Measurements from ENCODE around the gene TPM4. TPM values are rescaled to one million over a fixed set of nuclear protein-coding genes. Genes with fewer than 3 reads are reported as not detected.
A peak's percentile ranks its signal among the peaks of the same experiment; 100 is the strongest.

The TPM4 gene
- total and polyA plus RNA-seq, 2 of the 13 experiments (the other 11 are each of a cell fraction or from before 2014, with no cell fraction given), result 180 to 188 TPM

GRCh38 chr19:16106121-16106520, 29.8 kb downstream of the TPM4 start:
- peak; percentile 15; the same call in 1 of the 3 replicates for ATAC-seq
- TF ChIP-seq KLF12 (CRISPR knock-in tag; IDR thresholded peaks at IDR 0.05; ENCODE audit: borderline replicate concordance) (no peak), CTCF (CRISPR knock-in tag; IDR thresholded peaks at IDR 0.05) (no peak), ZNF335 (CRISPR knock-in tag; IDR thresholded peaks at IDR 0.05) (no peak), POLR2A (IDR thresholded peaks at IDR 0.05; ENCODE audit: insufficient read depth in 1 of 2, low read depth in 2 of 2, low read length in 2 of 2) (no peak), RERE (CRISPR knock-in tag; IDR thresholded peaks at IDR 0.05; ENCODE audit: low read depth) (no peak), RAD51 (IDR thresholded peaks at IDR 0.05; ENCODE audit: borderline replicate concordance) (no peak), AGO2 (optimal IDR thresholded peaks at IDR 0.05; ENCODE audit: low read depth, low read length) (no peak), ZSCAN21 (CRISPR knock-in tag; IDR thresholded peaks at IDR 0.05; ENCODE audit: borderline replicate concordance) (no peak), ZBTB39 (CRISPR knock-in tag; IDR thresholded peaks at IDR 0.05) (no peak), ZNF432 (CRISPR knock-in tag; IDR thresholded peaks at IDR 0.05; ENCODE audit: borderline replicate concordance) (no peak), DR1 (CRISPR knock-in tag; IDR thresholded peaks at IDR 0.05) (no peak), ETS1 (CRISPR knock-in tag; IDR thresholded peaks at IDR 0.05) (no peak), ZNF766 (CRISPR knock-in tag; IDR thresholded peaks at IDR 0.05; ENCODE audit: borderline replicate concordance) (no peak), GTF3A (CRISPR knock-in tag; conservative IDR thresholded peaks at IDR 0.05) (no peak)

More at GRCh38 chr19:16106121-16106520, 29.8 kb downstream of the TPM4 start:
- H3K4me1 ChIP-seq (ENCODE audit: insufficient read depth, low read length), result peaks cover 13% of the 10 kb centered on the region; the same call in 1 of the 2 replicates
- H3K9me3 ChIP-seq (ENCODE audit: low read length), result no peaks in the 10 kb centered on the region
- ChIA-PET POLR2A (interaction anchor here (1.3 kb wide), 1 partner anchor 30 kb away, joined by 6 read pairs; the partner anchor contains the start of gene TPM4), CTCF (ENCODE audit: low intra/inter-chr PET ratio, low total read pairs) (no interaction called here)
- H3K27ac ChIP-seq (ENCODE audit: extremely low read length, insufficient read depth, low read length), result no peak overlapping the region
- H3K4me3 ChIP-seq (replicated peaks in 1 of 3; ENCODE audit: insufficient read depth in 1 of 3, low read depth in 2 of 3, low read length in 3 of 3), result no peak overlapping the region
- H3K36me3 ChIP-seq (replicated peaks in 1 of 2; ENCODE audit: control insufficient read depth in 1 of 2, insufficient read depth in 2 of 2, low read length in 2 of 2), result peaks cover 1 to 12% of the 10 kb centered on the region in 2 experiments; a peak in 4 of 5 replicates
- WGBS (ENCODE audit: low lambda C conversion rate), result 2% methylated on average over 3 of the region's 3 CpGs
- DNase-seq (ENCODE audit: low spot score), result no peak
- BruUV-seq (replicated peaks), result no TSS peak
- H3K27me3 ChIP-seq (ENCODE audit: control insufficient read depth in 1 of 2, insufficient read depth in 2 of 2, low read length in 2 of 2), result no peaks in the 10 kb centered on the region
- intact Hi-C loops (cut with micrococcal nuclease; ENCODE audit: unreplicated experiment), result no loop called here
- H3K9ac ChIP-seq (ENCODE audit: insufficient read depth, low read depth, low read length), result no peak overlapping the region
- no peaks in the 10 kb centered on the region for H4K20me1 ChIP-seq (ENCODE audit: insufficient read depth, low read length)
- H3K4me2 ChIP-seq (ENCODE audit: low read depth, low read length), result no peak overlapping the region
- in situ Hi-C loops (cut with HindIII; ENCODE audit: extremely low pct_ligation_motif_present, low pct_unique_long_range_greater_than_20kb), result no loop called here
- H2AFZ ChIP-seq (ENCODE audit: low read length), result no peak overlapping the region
- H3K79me2 ChIP-seq (ENCODE audit: insufficient read depth, low read length), result no peaks in the 10 kb centered on the region
- peak; percentile 43 for FAIRE-seq

All from HepG2 (cell line).